Right cardiac atrium (tissue), 5 donors: Measurements from ENCODE around the gene PLK5. TPM values are rescaled to one million over a fixed set of nuclear protein-coding genes. Genes with fewer than 3 reads are reported as not detected.
A peak's percentile ranks its signal among the peaks of the same experiment; 100 is the strongest.

Experiments
- ATAC-seq, 2 donors: fragments of 200-7000 bp; cut with Tn5 transposase; one replicate each; pipeline versions ENCODE4 v1.8.0 to v1.9.1; 2020; ENCODE audit warnings: moderate library complexity in 2 of 2, mild to moderate bottlenecking in 1 of 2
- DNase-seq, 3 donors: peaks; one replicate each; pipeline ENCODE4 v3.0.0-alpha.2; 2020
- H3K27ac ChIP-seq: one replicate; pipeline ENCODE4 v1.5.1; 2013; ENCODE audit warnings: mild to moderate bottlenecking, low read length, control low read depth, moderate library complexity
- H3K27me3 ChIP-seq: one replicate; pipeline ENCODE4 v1.6.1; 2013; ENCODE audit not compliant: control insufficient read depth, insufficient read depth
- H3K4me1 ChIP-seq: one replicate; pipeline ENCODE4 v1.6.1; 2013; ENCODE audit warnings: low read length; ENCODE audit not compliant: control insufficient read depth, insufficient read depth
- H3K4me3 ChIP-seq: one replicate; pipeline ENCODE4 v1.5.1; 2013; ENCODE audit warnings: low read length, control low read depth
- H3K9me3 ChIP-seq: one replicate; pipeline ENCODE4 v1.6.1; 2013; ENCODE audit warnings: low read length; ENCODE audit not compliant: control insufficient read depth
- WGBS: extraction: QIAGEN DNeasy Blood & Tissue Kit; methylation state at CpG from one replicate; pipeline ENCODE4 v1.1.7; 2013; 5-methylcytosine and 5-hydroxymethylcytosine counted together
- intact Hi-C, 4 donors: fragments of 100-400 bp; cut with DNase I; formaldehyde crosslinking; loops; one replicate each; pipeline versions ENCODE4 v1.11.0 to v1.14.0; 2022 to 2023
- polyA plus RNA-seq: library from polyadenylated mRNA; stranded (reverse); fragments of 200-250 nt; gene quantifications from one replicate; pipeline ENCODE4 v1.2.3, GENCODE V29; 2013
- total RNA-seq, 4 donors: library from RNA; stranded (reverse); fragmentation: NEBNext Ultra II Directional; extraction: Animal tissue kit (Norgen Biotek cat#: 25700); gene quantifications; one replicate each; pipeline ENCODE4 v1.2.1, GENCODE V29; 2021
- donor health status: healthy with polysubstance abuse.
- donor health status: DM: no; HTN: yes; CAD: no.
- donor health status: DM: no; HTN: no; CAD: no.
- donor health status: DM: no; HTN: yes; CAD: no; lungs with severe emphysema.
- donor health status: DM: yes; HTN: yes; CAD: no.

Gene PLK5
- total and polyA plus RNA-seq, 5 donors: 0.11 TPM; not detected in 4

GRCh38 chr19:1566392-1567115 lies 42.7 kb downstream of the PLK5 start:
- peak; percentile 75 to 90 (median 88) for DNase-seq
- Histone ChIP-seq H3K4me1 (peaks cover 7% of the 10 kb centered on the region), H3K27me3 (no peaks in the 10 kb centered on the region), H3K4me3 (peak overlapping the region; percentile 95), H3K27ac (peak overlapping the region; percentile 86), H3K9me3 (no peaks in the 10 kb centered on the region)
- WGBS: 10% methylated on average over 42 of the region's 42 CpGs
- ATAC-seq: peak; percentile 88 to 89
- intact Hi-C loops: no loop called here

GRCh38 chr19:1567116-1567847 lies 43.4 kb downstream of the PLK5 start:
- WGBS: under 1% methylated on average over 108 of the region's 108 CpGs
- H3K27me3 ChIP-seq: no peaks in the 10 kb centered on the region
- H3K4me3 ChIP-seq: peak overlapping the region; percentile 95
- intact Hi-C loops: no loop called here
- peak overlapping the region; percentile 86 for H3K27ac ChIP-seq
- no peak for ATAC-seq
- DNase-seq: peak; percentile 50 to 82 (median 79)
- no peaks in the 10 kb centered on the region for H3K9me3 ChIP-seq
- peaks cover 7% of the 10 kb centered on the region for H3K4me1 ChIP-seq

GRCh38 chr19:1567848-1568227 lies 44.0 kb downstream of the PLK5 start:
- peaks cover 7% of the 10 kb centered on the region for H3K4me1 ChIP-seq
- H3K9me3 ChIP-seq: no peaks in the 10 kb centered on the region
- H3K27ac ChIP-seq: no peak overlapping the region
- no peak for ATAC-seq
- under 1% methylated on average over 72 of the region's 73 CpGs for WGBS
- peak overlapping the region; percentile 95 for H3K4me3 ChIP-seq
- intact Hi-C loops: no loop called here
- H3K27me3 ChIP-seq: no peaks in the 10 kb centered on the region
- no peak for DNase-seq

GRCh38 chr19:1568320-1569019 lies 44.6 kb downstream of the PLK5 start, which contains the start of gene MEX3D:
MEX3D (minus strand) TSS chr19:1568325; CDS start chr19:1568058, 267 bp downstream.
- intact Hi-C loops: no loop called here
- no peaks in the 10 kb centered on the region for H3K9me3 ChIP-seq
- peak; percentile 77 to 80 for ATAC-seq
- peak; percentile 83 to 93 (median 93) for DNase-seq
- H3K4me1 ChIP-seq: peaks cover 7% of the 10 kb centered on the region
- peak within 1 kb of the TSS; percentile 86 for H3K27ac ChIP-seq
- H3K27me3 ChIP-seq: no peaks in the 10 kb centered on the region
- peak within 1 kb of the TSS; percentile 95 for H3K4me3 ChIP-seq
- 7% methylated on average over 62 of the region's 63 CpGs for WGBS

- Histone ChIP-seq H3K4me3 (no peak overlapping the region), H3K4me1 (peaks cover 7% of the 10 kb centered on the region), H3K27ac (no peak overlapping the region), H3K9me3 (no peaks in the 10 kb centered on the region), H3K27me3 (no peaks in the 10 kb centered on the region)
- no peak for ATAC-seq
- intact Hi-C loops: no loop called here
- 74% methylated on average over 4 of the region's 4 CpGs for WGBS
- DNase-seq: no peak
Measured at GRCh38 chr19:1569997-1570396, 46.1 kb downstream of the PLK5 start.

GRCh38 chr19:1570836-1571235 lies 47.0 kb downstream of the PLK5 start:
- intact Hi-C loops: no loop called here
- WGBS: 96% methylated on average over 13 of the region's 13 CpGs
- Histone ChIP-seq H3K4me3 (no peak overlapping the region), H3K4me1 (peaks cover 7% of the 10 kb centered on the region), H3K9me3 (no peaks in the 10 kb centered on the region), H3K27ac (no peak overlapping the region), H3K27me3 (no peaks in the 10 kb centered on the region)
- DNase-seq: no peak
- no peak for ATAC-seq

- ATAC-seq: no peak
- intact Hi-C loops: no loop called here
- no peak overlapping the region for H3K27ac ChIP-seq
- DNase-seq: no peak
- H3K27me3 ChIP-seq: no peaks in the 10 kb centered on the region
- H3K4me3 ChIP-seq: no peak overlapping the region
- 89% methylated on average over 12 of the region's 12 CpGs for WGBS
- no peaks in the 10 kb centered on the region for H3K9me3 ChIP-seq
- peaks cover 4% of the 10 kb centered on the region for H3K4me1 ChIP-seq
Measured at GRCh38 chr19:1571358-1571757, 47.5 kb downstream of the PLK5 start.

GRCh38 chr19:1572795-1573194 lies 48.9 kb downstream of the PLK5 start:
- intact Hi-C loops: no loop called here
- ATAC-seq: no peak

GRCh38 chr19:1574354-1575136 lies 50.7 kb downstream of the PLK5 start:
- intact Hi-C loops: no loop called here
- WGBS: 83% methylated on average over 34 of the region's 34 CpGs
- Histone ChIP-seq H3K4me1 (no peaks in the 10 kb centered on the region), H3K27ac (no peak overlapping the region), H3K27me3 (no peaks in the 10 kb centered on the region), H3K9me3 (no peaks in the 10 kb centered on the region), H3K4me3 (no peak overlapping the region)
- no peak for DNase-seq
- ATAC-seq: no peak

More at GRCh38 chr19:1572795-1573194, 48.9 kb downstream of the PLK5 start:
- no peaks in the 10 kb centered on the region for H3K27me3 ChIP-seq
- H3K27ac ChIP-seq: no peak overlapping the region
- H3K4me3 ChIP-seq: no peak overlapping the region
- no peak for DNase-seq
- no peaks in the 10 kb centered on the region for H3K9me3 ChIP-seq
- 89% methylated on average over 9 of the region's 9 CpGs for WGBS
- H3K4me1 ChIP-seq: peaks cover 4% of the 10 kb centered on the region

GRCh38 chr19:1575323-1576241 lies 51.7 kb downstream of the PLK5 start:
- ATAC-seq (peak in 1 of 2 donors; percentile 6), DNase-seq (no peak)
- WGBS: 84% methylated on average over 22 of the region's 22 CpGs
- Histone ChIP-seq H3K4me1 (no peaks in the 10 kb centered on the region), H3K9me3 (no peaks in the 10 kb centered on the region), H3K27me3 (no peaks in the 10 kb centered on the region), H3K4me3 (no peak overlapping the region), H3K27ac (no peak overlapping the region)
- intact Hi-C loops: no loop called here
